ENCODE measurements around the gene TMEM164.
A peak's percentile ranks its signal among the peaks of the same experiment; 100 is the strongest.

TMEM164 gene

DNA sequence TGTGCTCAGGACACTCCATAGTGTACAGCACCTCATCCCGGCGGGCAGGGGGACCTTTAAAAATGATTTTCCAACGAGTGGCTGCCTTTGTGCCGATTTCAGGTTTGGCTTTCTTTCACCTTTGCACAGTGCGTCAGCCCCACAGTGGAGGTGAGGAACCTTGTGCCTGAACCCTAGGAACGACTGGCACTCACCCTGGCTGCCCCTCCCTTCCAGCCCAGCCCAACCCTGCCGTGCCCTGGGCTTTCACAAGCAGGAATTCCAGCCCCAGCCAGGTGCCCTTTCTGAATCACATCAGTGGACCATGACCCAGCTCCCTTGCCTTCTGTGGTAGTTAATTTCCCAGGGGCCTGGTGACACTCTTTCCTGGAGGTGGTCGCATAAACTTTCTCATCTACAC, 1.3 kb downstream of the TMEM164 start:
- no peak for DNase-seq

DNA sequence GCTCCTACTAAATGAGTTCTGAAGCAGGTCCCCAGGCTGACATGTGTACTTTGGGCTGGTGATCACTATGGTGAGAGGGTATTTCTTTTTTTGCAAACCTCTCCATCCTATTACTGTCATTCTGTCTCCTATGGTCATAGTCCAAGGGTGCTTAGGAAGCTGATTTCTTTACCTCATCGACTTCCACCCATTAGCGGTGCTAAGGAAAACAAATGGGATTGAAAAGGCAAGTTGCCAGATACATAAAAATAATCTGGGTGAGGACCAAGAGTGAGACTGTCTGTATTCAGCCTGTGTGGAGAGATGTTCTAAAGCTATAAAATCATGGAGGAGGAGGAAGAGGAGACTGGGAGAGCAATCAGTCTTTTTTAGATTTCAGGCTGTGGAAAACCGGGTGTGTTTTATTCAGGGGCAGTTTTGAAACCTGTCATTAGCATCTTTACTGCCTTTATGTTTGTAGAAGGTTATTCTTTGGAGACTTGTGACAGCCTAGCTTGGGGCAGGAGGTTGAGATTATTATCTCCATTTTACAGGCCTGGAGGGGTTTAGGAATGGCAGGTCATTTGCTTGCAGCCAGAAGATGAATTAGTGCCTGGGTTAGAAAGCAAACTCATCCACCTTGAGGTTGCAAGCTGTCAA, 1.9 kb downstream of the TMEM164 start:
- DNase-seq: peak; percentile 22

DNA sequence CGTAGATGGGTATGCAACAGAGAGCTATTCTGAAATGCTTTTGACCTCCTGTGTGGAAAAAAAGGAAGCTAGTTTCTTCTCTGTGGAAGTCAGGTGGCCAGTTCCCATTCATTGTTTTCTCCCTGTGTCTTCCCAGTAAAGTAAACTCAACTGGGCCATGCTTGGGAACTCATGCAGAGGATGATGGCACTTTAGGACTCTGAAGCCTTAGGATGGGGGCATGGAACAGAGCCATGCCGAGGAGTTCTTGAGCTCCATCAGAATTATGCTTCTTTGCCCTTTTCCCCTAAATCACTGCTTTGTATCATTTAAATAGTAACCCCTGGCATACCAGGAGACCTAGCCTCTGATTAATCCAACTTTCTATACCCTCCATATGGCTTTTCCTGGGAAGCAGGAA, 3.2 kb downstream of the TMEM164 start:
- DNase-seq: no peak

DNA sequence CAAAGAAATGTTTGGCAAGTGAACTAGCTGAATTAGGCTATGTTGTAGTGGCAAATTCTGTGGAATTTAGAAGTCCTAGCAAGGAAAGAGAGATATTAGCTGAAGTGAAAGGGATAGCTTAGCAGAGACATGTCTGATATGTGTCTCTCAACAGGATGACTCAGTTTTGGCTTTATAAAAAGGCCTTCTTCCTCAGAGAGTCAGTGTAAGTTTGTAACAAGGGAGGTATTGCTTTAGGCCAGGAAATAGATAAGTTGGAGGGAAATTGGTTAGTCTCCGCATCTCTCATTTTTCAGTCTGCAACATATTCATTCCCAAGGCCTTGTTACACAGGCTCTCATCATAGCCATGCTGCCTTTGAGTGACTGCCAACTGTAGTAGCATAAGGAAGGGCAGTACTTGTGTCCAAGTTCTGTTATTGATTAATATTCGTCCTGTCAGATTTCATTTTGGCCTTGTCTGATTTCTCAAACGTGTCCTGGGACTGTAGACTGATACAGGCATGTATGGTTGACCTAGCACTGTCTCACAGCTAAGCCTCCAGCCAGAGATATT, 4.0 kb downstream of the TMEM164 start:
- peak; percentile 25 for DNase-seq

DNA sequence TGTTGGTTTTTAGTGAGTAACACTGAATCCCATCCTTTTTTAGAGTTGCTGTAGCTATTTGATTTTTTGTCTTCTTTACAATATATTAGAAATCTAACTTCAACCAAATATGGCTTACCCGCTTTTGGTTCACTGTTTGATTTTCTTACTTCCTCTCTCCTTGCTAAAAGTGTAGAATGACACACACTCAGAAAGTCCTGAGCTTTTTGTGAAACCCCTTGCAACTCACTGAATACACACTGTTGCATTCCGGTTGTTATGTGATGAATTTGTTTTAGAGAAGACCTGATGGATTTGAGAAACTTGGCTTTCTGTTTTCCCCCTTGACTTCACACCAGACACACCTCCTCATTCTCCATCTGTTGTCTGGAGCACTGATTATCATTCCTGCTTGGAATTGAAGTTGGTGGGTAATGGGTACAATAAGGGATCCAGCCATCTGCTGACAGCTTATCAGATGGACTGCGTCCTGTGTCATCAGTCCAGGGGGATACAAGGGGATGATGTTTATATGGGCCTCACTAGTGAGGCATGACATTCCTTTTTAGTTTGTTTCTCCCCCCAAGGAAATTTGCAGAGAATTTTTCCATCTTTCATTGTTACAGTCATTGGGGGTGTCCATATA, 5.2 kb downstream of the TMEM164 start:
- DNase-seq: peak; percentile 87

DNA sequence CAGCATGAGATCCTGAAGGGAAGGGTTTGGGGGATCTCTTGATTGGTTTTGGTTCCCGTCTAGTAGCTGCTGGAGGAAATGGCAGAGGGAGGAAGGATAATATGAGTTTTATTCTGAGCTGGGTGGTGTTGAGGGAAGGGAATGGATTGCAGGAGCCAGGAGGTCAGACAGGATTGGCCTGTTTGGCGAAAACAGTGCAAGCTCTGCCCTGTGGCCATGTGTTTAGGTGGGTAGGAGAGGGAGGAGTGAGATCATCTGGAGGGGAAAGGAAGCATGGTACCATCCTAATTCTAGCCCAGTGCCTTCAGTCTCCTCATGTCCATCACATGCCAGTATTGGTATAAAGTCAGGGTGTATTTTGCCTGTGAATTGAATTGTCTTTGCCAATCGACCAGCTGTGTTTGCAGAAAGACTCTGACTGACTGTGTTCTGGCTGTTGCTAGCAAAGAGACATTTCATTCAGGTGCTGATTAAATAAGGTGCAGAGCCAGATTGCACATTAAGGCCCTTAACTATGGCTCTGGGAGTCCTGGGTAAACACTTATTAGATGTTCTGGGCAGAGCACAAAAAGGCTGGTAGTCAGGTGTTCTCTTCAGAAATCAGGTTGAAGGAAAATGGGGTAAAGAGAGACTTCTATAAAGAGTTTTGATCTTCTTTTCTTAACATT, 10.0 kb downstream of the TMEM164 start:
- DNase-seq: no peak

DNA sequence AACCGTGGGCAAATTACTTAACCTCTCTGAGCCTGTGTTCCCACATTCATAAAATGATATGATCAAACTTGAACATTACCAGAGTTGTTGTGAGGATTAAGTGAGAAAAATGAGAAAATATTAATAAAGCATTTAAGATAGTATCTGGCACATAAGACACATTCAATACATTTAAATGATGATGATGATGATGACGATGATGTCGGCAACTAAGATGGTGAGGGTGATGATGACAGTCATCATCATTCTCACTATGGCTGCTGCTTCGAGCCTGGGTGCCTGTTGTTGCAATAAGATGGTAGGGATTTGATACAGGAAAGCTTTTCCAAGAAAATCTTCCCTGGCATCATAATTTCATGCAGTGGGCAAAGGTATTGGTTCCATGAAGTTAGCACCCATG, 11.1 kb downstream of the TMEM164 start:
- DNase-seq: no peak

DNA sequence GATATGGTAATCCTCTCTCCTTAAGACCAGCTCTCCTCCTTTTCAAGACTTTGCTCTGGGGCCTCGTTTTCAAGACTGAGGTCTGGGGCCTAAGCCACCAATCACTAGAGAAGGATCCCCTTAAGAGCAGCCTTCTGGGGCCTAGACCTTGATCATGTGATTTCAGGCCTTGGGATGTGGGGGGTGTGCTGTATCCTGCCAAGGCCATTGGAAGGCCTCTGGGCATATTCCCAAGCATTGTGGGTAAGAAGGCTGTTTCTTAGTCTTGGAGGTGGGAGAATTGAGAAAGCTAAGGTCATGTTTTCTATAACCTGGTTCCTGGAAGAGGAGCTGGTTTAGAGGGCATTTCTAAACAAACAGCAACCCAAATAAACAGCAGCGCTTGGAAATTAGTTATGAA, 12.1 kb downstream of the TMEM164 start:
- peak; percentile 29 for DNase-seq

DNA sequence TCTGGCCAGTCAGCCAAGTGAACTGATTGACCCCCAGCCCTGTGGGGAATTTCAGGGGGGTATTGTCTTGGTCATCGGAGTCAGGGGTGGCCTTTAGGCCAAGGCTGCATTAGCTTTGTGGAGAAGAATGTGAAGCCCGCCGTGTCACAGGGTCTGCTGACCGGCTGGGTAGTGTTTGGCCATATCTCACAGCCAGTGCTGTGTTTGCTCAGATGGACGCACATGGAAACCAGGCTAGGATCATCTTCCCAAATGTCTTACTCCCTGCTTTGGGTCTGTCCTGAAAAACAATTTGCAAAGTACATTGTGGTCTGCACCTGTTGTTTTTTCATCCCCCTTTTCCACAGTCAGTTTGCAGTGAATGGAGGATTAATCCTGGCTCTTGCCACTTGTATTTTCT, 13.0 kb downstream of the TMEM164 start:
- DNase-seq: no peak

DNA sequence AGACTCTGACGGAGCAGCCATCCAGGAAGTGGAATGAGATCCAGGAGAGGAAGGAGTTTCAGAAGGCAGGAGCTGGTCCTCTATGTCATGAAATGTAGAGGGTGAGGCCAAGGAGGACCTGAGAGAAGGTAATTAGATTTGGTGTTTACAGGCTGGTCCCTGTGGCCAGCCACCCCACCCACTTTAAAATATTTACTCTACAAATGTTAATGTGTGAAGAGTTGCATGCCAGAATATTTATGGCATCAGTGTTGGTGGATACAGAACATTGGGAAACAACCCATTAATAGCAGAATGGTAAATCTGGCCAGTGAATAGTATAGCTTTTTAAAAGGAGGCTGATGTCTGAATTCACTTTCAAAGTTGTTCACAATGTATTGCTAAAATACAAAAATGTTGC, 17.6 kb downstream of the TMEM164 start:
- DNase-seq: peak; percentile 33

DNA sequence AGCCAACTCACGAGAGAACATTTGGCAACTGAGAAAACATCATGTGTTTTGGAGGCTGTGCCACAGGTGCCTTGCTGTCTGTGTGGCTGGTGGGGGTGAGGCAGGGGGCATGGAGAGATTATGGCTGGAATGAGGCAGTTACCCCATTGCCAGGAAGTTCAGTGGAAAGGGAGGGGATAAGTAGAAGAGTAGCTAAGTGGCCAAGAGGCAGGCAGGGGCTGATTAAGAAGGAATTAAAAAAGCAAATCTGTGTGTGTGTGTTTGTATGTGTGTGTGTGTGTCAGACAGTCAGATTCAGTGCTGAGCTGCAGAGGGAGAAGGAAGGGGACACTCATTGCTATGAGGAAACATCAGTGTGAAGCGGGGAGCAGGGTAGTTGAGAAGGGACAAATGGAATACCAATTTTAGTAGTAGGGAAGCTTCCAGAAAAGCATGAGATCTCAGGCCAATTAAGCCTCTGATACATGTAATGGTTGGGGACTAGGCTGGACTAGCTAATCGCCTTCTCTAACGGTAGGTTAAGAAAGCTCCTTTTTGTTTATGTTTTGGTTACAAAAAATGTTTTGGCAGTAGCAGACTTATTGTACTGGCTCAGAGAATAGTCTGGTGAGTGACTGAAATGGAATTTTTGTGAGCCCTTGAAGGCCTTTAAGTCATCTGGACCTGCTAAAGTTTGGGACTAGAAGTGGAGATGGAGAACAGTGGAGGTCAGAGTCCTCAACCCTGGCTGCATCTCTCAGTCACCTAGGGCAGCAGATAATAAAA, 18.5 kb downstream of the TMEM164 start:
- peak; percentile 94 for DNase-seq

DNA sequence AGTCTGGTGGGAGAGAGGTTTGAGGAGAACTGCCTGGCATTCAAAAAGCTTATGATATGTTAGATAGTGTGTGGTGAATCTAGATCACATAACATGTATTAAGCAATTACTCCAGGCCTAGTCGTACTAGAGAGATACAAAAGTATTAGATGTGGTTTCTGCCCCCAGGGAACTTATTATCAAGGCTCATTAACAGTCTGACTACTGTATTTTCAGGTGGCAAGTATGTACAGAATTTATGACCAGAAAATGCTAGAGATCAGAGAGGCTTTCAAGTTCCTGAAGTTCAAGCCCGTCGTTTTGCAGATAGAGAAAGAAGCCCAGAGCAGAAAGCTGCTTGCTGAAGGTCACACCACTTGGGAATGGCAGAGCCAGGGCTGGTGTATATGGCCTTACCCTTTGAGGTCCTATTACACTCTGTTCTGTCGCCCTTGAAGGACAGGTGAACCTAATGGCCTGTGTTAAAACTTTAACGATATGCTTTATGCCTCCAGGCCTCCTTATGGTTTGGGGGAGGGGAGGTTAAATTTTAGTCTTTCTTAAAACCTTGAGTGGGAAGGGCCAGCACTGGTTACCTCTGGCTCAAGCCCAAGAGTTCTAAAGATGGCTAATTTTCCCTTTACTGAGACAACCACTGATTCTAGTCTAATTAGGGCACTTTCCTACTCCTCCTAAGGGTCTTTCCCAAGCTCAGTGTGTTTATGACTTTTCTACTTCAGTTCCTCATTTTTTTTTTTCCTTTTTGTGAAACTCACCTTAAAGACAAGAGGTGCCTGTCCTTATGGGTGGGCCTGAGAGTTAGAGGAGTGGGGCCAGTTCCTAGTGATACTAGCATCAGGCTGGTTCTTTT, 19.9 kb downstream of the TMEM164 start:
- no peak for DNase-seq

DNA sequence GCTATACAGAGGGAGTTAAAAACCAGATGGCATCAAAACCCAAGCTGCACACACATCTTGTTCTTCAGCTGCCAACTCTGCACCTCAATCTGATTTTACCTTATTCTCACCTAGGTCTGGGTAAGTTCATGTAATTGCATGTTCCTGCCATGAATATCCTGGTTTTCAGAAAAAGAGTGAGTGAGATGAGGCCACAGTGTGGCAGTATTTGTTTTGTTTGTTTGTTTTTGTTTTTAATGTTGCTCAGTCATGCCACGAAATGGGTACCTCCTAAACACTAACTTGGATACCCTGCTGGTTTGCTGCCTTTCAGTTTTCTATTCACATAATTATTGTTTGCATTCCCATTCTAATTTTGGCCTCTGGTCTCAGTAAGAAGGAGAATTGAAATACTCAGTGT, 22.5 kb downstream of the TMEM164 start:
- no peak for DNase-seq

DNA sequence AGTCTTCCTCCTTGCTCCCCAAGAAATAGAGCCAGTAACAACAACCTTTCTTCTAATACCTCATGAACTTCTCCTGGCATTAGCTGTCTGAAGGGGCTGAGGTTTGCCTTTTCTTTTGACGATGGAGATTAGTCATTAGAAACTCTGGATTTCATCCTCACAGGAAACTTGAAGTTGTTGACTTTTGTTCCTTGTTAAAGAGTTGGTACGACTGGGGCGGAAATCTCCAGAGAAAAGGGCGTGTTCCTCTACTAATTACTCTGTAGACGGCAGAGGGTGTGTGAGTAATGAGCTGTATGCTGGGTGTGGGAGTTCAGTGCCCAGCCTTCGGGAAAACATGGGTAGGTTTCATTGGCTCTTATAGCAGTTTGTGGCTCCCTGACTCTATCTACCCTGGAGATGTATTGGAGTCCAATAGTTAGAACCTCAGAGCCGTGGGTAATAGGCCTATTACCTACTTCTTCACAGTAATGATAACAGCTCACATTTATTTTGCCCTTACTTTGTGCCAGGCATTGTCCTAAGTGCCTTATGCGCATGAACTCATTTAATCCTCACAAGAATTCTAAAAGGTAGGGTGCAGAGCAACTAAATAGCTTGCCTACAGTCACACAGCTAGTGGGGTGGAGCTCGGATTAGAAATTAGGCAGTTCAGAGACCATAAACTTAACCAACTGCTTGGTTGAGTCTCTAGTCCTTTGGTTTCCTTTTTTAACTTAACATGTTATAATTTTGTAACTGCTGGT, 23.4 kb downstream of the TMEM164 start:
- peak; percentile 25 for DNase-seq

DNA sequence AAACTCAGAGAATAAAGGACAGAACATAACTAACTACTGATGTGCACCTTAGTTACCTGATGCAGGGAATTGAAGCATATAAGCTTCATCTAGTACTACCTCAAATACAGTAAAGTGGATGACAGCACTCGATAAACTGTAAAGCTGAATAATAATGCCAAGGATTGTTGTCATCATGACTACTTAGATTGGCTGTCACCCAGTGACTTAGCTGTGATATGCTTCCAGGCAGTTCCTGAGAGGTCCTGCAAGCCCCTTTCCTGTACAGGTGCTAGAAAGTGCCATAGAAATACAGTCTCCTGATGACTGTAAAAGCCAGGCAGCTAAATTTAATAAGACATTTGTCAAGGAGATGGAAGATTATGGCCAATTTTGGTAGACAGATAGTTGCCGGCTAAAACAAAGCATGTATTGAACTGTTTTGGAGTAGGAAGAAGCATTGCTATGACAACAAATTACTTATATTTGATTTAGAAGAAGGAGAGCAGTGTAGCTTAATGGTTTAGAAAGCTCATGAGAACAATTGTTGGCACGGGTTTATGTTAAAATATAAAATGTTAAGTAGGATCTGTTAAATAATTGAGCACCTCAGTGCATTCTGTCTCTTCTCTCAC, 29.7 kb downstream of the TMEM164 start:
- DNase-seq: no peak

DNA sequence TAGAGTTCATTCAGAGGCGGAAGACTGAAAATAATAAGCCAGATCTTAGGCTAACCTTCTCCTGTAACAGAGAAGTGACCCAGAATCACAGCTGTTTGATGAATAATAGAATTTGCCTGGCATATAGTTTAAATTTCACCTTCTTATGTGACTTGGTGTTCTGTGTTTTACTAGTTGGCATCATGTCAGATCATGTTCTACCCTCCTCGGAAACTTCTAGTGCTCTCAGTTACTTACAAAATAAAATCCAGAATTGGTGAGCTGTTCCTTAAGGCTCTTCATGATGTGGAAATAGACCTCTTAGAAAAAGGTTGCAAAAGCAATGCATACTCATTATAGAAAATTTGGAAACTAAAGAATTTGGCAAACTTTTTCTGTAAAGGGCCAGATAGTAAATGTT, 31.1 kb downstream of the TMEM164 start:
- DNase-seq: no peak

DNA sequence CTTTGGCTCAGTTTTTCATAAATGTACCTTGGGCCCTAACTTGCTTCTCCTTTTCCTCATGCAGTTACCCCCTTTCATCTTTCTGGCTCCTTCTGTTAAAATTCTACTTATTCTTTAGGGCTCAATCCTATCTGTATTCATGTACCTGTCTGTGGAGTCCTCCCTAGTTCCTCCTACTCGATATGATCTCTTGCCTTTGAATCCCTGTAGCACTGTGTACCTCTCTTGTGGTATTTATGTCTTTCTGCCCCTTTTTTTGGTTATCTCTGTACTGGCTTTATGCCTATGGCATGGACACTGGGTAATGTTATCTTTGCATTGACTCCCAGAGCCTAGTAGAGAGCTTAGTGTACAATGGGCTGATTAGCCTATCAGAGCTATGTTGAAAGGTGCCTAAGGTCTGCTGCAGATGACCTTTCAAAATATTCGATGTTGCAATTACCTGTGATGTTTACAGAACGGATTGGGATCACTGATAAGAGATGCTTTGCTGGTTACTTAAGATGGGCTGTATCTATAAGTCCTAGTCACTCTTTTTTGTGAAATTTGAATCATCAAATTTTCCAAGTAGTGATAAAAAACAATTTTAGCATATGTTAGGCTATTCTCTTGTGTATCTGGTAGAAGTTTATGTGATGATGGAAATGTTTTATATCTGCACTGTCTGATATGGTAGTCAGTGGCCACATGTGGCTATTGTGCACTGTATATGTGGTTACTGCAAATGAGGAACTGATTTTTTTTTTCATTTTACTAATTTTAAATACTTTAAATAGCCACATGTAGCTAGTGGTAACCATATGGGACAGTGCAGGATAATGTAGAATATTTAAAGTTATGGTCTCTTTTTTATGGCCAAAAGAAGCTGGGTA, 33.5 kb downstream of the TMEM164 start:
- DNase-seq: no peak

DNA sequence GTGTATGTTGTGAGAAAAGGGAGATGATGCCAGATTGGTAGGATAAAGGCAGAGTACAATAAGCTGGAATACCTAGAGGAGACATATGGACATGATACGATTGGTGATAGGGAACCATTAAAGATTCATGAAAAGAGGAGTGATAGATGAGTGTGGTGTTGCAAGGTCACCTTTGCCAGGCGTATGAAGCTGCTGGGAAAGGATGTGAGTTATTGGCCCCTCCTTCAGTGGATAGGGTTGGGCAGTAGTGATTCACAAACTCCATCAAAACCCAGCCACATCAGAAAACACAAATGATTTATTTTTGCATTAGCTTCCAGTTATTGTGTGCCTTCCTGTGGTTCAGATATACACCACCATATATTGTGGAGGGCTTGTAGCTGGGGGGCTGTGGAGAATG, 34.3 kb downstream of the TMEM164 start:
- DNase-seq: peak; percentile 9

DNA sequence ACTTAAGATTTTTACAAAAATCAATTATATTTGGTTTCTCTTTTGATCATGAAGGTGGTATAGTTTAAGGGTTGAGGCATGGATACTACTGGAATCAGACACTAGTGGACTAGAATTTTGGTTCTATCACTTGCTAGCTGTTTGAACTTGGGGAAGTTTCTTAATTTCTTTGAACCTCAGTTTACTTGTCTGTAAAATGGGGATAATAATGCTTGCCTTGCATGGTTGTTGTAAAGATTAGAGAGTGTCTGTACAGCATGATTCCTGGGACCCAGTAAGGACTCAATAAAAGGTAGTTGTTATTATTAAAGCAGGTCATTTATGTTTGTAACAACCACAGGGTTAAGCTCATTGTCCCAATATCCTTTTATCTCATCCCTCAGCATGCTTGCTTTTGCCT, 36.0 kb downstream of the TMEM164 start:
- DNase-seq: no peak

DNA sequence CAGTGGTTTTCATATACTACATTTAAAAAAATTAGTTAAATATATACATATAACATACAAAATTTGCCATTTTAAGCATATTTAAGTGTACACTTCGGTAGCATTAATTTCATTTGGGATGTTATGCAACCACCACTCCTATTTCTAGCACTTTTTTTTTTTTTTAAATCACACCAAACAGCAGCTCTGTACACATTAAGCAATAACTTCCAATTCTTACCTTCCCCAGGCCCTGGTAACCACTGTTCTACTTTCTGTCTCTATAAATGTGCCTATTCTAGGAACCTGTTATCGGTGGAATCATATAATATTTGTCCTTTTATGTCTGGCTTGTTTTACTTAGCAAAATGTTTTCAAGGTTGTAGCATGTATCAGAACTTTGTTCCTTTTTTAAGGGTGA, 39.1 kb downstream of the TMEM164 start:
- DNase-seq: no peak

All from NCI-H82 (cell line).